Measurements from ENCODE around the gene VTI1A.

DNA sequence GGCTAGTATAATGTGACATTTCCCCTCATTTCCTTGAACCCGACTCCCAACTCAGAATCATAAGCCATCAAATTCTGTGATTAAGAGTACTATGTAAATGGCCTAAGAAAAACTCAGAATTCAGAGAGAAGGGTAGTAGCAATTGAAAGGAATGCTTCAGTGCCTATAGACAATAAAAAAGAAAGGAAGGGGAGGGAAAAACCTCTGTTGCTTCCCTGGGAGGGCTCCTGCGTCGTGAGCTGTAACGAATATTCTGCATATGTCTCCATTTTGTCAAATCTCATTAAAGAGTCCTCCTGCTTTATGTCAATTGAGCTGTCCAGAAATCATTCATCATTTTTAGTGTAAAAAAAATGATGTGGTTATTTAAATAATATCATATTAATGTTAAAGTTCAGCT lies 223.0 kb downstream of the VTI1A start:
- TF ChIP-seq, protein P1, sequence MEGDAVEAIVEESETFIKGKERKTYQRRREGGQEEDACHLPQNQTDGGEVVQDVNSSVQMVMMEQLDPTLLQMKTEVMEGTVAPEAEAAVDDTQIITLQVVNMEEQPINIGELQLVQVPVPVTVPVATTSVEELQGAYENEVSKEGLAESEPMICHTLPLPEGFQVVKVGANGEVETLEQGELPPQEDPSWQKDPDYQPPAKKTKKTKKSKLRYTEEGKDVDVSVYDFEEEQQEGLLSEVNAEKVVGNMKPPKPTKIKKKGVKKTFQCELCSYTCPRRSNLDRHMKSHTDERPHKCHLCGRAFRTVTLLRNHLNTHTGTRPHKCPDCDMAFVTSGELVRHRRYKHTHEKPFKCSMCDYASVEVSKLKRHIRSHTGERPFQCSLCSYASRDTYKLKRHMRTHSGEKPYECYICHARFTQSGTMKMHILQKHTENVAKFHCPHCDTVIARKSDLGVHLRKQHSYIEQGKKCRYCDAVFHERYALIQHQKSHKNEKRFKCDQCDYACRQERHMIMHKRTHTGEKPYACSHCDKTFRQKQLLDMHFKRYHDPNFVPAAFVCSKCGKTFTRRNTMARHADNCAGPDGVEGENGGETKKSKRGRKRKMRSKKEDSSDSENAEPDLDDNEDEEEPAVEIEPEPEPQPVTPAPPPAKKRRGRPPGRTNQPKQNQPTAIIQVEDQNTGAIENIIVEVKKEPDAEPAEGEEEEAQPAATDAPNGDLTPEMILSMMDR (IDR thresholded peaks at IDR 0.05; ENCODE audit: insufficient read depth, low read depth, low read length) = no peak
- no peak for TF ChIP-seq EZH2 (IDR thresholded peaks at IDR 0.05; ENCODE audit: insufficient read depth, low read length)

All from astrocyte (in vitro differentiated cells and primary cell).